GM20000 (cell line): ENCODE measurements around the gene KRT74.

ENCODE experiments used
- DNase-seq: peaks from one replicate; pipeline ENCODE4 v3.0.0; 2012; ENCODE audit warnings: low spot score
- TF ChIP-seq, protein P1 (sequence below): IDR thresholded peaks from 2 replicates; pipeline ENCODE4 v1.5.1; 2012; ENCODE audit warnings: mild to moderate bottlenecking, control low read depth; ENCODE audit errors: extremely low read depth, missing control alignments

KRT74 gene

GRCh38 chr12:52615208-52615868 is 41.7 kb upstream of the KRT74 start:
- TF ChIP-seq, protein P1, sequence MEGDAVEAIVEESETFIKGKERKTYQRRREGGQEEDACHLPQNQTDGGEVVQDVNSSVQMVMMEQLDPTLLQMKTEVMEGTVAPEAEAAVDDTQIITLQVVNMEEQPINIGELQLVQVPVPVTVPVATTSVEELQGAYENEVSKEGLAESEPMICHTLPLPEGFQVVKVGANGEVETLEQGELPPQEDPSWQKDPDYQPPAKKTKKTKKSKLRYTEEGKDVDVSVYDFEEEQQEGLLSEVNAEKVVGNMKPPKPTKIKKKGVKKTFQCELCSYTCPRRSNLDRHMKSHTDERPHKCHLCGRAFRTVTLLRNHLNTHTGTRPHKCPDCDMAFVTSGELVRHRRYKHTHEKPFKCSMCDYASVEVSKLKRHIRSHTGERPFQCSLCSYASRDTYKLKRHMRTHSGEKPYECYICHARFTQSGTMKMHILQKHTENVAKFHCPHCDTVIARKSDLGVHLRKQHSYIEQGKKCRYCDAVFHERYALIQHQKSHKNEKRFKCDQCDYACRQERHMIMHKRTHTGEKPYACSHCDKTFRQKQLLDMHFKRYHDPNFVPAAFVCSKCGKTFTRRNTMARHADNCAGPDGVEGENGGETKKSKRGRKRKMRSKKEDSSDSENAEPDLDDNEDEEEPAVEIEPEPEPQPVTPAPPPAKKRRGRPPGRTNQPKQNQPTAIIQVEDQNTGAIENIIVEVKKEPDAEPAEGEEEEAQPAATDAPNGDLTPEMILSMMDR: no peak
- DNase-seq: no peak

- DNase-seq: no peak
Measured at GRCh38 chr12:52614381-52615207, 41.0 kb upstream of the KRT74 start.

GRCh38 chr12:52613384-52614030 is 39.9 kb upstream of the KRT74 start:
- TF ChIP-seq, protein P1: no peak
- DNase-seq: no peak

More at GRCh38 chr12:52614381-52615207, 41.0 kb upstream of the KRT74 start:
- TF ChIP-seq, protein P1: no peak

DNA sequence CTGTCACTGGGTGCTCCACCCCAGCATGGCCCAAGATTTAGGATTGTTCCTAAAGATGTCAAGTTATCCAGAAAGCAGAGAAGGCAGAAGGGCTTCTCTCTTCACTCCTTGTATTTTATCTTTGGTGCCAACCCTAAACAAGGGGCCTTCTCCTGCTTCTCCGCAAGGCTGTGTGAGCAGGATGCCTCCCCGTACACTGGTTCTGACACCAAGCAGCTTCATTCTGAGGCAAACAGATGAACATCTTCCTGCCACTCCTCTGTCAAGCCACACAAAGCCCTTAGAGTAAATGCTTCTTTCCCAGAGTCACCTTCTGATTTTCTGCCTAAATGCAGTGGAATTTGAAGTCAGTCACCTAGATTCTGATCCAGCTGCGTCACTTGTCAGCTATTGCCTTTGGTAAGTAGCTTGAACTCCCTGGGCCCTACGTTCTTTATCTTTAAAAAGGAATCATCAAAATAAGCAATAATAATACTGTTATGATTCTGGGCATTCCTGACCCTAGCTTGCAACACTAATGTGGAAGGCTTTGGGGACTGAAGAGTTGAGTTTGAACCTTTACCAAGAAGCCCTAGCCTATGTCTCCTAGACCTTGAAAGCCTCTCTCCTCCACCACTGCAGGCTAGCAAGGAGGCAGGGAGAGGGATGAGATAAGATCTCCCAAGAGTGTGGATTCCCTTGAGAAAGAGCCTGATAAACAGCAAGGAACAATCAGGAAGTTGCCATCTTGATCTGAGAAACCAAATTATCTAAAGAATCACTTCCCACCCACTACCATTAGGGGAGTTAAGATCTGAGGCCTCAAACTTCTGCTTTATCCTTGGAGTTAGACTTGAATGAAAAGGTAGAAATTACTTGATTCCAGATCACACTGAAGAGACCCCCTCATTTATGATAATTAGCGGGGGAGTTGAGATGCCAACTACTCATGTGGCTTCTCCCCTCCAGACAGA is 39.1 kb upstream of the KRT74 start:
- TF ChIP-seq, protein P1: no peak
- no peak for DNase-seq

GRCh38 chr12:52611080-52611468 is 37.4 kb upstream of the KRT74 start:
- TF ChIP-seq, protein P1: no peak
- no peak for DNase-seq

DNA sequence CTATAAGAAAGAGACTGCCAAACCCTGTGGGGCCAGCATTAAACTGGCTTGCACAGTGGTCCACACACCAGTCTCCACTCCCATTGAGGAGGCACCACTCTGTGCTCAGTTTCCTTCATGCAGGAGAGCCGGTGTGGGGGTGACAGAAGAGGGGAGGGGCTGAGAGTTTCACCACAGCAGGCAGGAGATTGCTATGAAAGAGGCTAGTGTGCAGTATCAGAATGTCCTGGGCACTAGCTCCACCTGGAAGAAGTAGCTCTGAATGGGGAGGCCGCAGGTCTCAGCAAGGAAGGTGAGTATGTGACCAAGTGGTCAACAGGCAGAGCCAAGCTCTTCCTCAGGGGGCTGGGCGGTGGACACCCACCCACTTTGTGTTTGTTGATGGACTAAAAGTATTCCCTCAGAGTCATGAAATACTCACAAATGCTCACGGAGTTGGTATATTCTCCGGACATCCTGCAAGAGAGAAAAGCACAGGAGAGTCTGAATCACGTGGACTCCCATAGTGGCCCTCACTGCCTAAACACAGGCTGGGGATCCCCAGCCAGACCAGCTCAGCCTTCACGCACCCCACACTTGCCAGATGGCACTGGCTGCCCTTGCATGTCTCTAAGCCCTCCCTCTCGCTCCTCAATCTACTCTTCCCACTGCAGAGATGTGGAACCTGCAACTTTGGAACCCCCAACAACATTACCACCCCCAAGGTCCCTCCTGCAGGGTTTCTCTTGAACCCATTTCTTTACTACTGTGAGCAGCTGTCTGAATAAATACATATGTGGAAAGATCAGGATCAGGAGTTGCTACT is 35.4 kb upstream of the KRT74 start:
- TF ChIP-seq, protein P1: no peak
- DNase-seq: no peak
